GM10266 (cell line): ENCODE measurements around the gene GTF2F1.

Source experiments
- DNase-seq: peaks from one replicate; pipeline ENCODE4 v3.0.0; 2012; ENCODE audit errors: extremely low spot score
- TF ChIP-seq, protein P1 (sequence below): IDR thresholded peaks from 2 replicates; pipeline ENCODE4 v1.5.1; 2012; ENCODE audit warnings: mild to moderate bottlenecking, low read depth; ENCODE audit not compliant: control insufficient read depth, insufficient read depth; ENCODE audit errors: missing control alignments

Gene GTF2F1

DNA sequence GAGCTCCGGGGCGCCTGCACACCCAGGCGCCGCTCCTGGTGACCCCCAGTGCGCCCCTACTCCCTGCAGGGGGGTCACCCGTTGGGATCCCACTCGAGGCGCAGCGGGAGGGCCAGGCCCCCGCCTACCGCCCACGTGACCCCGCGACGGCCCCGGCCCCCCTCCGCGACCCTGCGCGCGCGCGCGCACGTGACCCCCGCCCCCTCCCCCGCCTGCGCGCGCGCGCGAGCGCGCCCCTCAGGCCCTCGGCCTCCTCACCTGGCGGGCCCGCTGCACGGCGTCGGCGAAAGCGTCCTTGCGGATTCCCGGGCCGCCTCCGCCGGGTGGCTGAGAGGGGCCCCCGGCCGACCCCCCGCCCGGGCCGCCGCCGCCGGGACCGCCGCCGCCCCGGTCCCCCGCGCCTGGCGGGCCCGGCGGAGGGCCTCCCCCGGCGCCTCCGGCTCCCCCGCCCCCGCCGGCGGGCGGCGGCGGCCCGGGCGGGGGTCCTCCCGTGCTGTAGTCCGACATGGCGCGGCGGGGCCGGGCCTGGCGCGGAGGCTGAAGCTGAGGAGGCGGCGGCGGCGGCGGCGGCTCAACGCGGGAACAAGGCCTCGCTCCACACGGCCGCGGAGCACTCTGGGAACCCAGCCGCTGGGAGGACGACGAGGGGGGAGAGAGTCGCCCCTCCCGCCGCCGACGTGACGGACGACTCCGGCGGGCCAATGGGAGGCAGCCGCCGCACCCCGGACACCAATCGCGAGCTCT is 31.4 kb upstream of the GTF2F1 start, which contains the start of gene KHSRP:
TSS of gene KHSRP (minus strand) at position 617 of the 744 bp plus-strand sequence. CDS start at position 507, 110 bp downstream.
- TF ChIP-seq, protein P1, sequence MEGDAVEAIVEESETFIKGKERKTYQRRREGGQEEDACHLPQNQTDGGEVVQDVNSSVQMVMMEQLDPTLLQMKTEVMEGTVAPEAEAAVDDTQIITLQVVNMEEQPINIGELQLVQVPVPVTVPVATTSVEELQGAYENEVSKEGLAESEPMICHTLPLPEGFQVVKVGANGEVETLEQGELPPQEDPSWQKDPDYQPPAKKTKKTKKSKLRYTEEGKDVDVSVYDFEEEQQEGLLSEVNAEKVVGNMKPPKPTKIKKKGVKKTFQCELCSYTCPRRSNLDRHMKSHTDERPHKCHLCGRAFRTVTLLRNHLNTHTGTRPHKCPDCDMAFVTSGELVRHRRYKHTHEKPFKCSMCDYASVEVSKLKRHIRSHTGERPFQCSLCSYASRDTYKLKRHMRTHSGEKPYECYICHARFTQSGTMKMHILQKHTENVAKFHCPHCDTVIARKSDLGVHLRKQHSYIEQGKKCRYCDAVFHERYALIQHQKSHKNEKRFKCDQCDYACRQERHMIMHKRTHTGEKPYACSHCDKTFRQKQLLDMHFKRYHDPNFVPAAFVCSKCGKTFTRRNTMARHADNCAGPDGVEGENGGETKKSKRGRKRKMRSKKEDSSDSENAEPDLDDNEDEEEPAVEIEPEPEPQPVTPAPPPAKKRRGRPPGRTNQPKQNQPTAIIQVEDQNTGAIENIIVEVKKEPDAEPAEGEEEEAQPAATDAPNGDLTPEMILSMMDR = no peak
- DNase-seq = no peak

DNA sequence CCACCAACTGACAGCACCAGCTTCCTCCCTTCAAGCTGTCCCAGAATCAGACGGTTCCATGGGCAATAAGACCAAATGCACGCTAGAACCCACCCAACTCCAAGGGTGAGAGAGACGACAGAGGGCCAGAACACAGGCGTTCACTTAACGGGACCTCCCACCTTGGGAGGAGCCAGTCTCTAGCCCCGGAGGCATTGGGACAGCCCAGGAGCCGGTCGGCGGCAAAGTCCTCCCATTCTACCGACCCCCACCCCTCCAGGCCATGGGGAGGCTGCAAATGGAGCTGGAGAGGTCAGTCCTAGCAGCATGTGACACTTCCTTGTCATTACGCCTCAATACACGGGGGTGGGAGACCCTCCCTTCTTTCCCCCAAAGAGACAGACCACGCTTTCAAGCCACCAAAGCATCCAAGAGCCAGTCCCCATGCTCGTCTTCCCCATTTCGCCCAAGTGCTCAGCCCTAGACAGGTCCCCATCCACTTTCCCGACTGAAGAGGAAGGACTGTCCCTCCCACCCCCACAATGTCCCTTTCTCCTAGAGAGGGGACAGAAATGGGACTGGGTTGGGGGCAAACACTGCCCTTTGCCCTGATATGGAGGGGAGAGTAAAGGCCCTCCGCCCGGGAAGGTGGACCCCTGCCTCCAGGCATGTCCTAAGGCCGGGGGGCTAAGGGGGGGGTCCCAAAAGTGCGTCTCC is 30.7 kb upstream of the GTF2F1 start:
- TF ChIP-seq, protein P1 = no peak
- DNase-seq = peak; percentile 76

DNA sequence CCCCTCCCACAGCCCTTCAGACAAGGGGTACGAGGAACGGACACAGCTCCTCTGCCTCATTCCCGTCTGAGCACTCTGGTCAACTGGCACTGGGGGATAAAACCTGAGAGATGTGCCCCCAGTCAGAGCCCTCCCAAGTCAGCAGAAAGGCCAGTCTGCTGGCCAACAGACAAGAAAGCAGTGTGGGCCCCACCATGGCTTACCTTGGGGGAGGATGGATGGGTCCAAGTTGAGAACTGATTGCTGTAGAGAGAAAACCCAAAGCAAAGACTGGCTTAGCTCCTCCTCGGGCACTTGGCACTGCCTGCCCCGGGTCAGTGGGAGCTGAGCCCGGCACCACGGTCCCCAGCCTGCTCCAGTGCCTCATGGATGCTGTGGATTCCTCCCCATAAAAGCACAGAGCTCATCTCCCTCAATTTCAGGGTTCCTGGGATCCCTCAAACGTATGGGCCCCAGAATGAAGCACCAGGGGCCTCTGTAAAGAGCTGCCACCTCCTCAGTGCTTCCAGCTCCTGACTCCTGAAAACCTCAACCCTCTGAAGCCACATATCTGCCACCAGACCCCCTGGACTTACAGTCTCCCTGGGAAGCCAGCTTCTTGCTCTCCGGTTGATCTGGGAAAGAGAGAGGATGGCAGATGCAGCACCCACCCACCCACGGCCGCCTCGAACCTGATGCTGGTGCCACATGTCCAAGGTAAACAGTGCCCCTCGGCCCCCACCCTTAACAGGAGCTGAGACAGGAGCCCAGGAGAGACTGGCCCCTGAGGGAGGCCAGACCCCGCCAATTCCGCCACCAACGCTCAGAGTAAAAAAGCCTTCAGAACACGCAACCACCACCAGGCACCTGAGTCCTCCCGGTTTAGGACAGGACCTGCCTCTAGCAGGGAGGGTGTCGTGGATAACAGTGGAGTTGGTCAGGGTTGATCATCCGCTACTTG is 28.4 kb upstream of the GTF2F1 start:
- no peak for DNase-seq

DNA sequence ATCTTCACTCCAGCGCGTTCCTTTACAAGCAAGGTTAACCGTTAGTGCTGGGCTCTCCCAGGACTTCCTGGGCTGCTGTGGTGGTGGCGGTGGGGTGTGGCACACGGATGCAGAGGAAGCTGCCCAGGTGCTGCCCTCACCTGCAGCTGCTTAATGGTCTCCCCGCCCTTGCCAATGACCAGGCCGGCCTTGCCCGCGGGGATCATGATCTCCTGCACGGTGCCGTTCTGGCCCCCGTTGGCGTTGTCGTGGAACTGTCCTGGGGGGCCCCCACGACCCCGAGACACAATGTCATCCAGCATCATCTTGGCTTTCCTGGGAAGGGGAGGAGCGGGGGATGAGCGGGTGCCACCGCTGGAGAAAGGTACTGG is 25.6 kb upstream of the GTF2F1 start:
- DNase-seq = no peak
- TF ChIP-seq, protein P1 = no peak

More for the DNA sequence above, 28.4 kb upstream of the GTF2F1 start:
- TF ChIP-seq, protein P1 = no peak

DNA sequence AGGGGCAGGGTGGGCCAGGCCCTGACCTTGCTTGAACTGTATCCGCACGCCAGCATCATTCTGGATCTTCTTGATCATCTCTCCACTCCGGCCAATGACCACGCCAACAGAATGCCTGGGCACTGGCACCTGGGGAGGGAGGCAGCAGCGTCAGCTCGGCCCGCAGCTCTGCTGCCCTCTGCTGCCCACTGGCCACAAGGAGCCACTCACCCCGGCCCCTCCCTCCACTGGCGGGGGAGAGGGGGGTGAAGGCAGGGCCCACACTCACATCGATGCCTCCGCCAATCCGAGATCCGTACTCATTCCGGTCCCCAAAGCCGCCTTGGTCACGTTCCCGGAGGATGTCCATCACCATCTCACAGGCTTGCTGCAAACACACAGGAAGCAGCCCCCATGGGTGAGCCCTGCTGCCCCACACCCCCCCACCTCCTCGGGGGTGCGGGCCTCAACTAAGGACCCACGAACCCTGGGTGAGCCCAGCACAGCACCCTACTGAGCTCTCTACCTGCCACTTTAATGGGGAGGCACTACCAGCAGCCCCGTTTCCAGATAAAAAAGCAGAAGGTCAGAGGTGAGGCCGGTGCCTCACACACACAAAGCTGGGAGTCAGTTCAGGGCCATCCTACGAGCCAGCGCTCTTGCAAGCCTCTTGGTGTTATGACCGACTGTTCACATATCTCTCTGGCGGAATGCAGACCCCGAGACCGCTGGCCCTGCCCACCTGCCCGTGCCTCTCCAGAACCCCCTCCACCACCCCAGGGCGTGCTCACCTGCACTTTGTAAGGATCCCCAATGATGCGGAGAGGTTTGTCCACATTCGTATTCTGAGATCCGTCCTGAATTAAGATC is 25.0 kb upstream of the GTF2F1 start:
- no peak for DNase-seq
- TF ChIP-seq, protein P1 = no peak

DNA sequence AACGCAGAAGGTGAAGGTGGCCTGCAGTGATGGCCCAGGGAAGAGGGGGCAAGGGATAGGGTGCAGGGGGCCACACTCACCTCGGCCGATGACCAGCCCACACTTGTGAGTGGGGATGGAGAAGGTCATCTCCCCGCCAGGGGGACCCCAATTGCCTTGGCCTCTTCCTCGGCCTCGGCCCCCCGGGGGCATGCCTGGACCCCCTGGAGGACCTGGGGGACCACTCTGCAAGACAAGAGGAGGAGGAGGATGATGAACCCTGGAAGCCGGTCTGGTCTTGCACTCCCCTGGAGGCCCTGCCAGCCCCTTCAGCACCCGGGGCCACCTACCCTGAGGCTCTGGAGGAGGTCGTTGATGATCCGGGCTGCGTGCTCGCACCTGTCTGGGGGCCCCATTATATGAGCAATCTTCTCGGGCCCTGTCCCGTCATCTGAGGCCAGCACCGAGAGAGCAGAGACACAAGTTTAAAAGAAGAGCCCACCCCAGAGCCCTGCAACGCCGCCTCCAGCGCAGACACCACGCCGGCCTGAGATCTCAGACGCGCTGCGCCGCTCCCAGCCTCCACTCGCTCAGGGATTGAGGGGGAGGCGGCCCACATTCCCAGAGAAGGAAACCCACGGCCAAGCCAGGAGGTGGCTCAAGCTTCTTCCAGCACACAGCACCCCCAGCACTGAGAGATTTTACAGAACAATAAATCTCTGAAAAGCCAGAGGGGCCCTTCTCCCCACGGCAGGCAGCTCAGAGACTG is 23.9 kb upstream of the GTF2F1 start:
- TF ChIP-seq, protein P1 = no peak
- DNase-seq = no peak
